Amniotic stem cell (primary cell): ENCODE measurements around the gene INTS12.
"Not testable (repeated sequence)": the region's sequence is repeated elsewhere in the genome, so short reads cannot be mapped to it uniquely, and the experiment has no call there.

Experiments
- DNase-seq: peaks from one replicate; lab custom pipeline; 2025; lab: John Stamatoyannopoulos, UW

INTS12 gene

GRCh38 chr4:105708181-105709080, at the start of gene INTS12, which contains the start of gene GSTCD:
TSS of gene INTS12 (minus strand) at chr4:105708689. CDS start at chr4:105700005, 8,684 bp downstream.
TSS of gene GSTCD (plus strand) at chr4:105708784. CDS start at chr4:105717614, 8,830 bp downstream.
- DNase-seq = peak; percentile 88

DNA sequence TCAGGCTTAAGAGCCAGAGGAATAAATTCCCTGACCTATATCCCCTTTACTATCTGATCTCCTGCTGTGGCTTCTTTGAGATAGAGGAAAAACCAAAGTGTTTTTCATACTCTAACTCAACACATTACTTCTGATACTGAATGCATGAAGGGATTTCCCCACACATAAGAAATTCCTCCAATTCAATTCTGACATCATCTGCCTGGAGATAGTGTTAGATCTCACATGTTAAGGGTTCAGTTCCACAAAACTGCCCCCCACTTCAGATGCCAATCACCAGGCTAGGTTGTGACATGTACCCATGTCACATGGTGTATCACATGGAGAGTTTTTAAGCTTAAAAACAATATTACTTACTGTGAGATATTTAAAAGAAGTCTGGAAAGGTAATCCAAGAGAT, 46.9 kb upstream of the INTS12 start:
- DNase-seq = no peak

GRCh38 chr4:105753361-105753760, 44.9 kb upstream of the INTS12 start:
- no peak for DNase-seq

- DNase-seq = no peak
Measured at GRCh38 chr4:105751718-105752299, 43.3 kb upstream of the INTS12 start.

DNA sequence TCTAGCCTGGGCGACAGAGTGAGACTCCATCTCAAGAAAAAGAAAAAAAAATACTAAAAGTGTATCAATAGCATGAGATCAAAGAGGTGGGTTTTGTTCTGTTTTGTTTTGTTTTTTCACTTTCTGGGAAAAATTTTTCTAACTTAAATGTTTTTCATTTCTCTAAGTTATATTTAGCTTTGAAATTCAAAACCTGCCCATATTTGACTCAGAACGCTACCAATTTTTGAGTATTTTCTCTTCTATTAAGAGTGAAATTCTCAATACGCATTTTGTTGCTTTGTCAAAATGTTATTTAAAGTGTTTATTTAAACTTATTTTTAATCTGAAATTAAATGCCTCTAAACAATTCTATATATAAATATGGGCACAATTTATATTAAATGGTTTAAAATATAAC, 39.7 kb upstream of the INTS12 start:
- no peak for DNase-seq

- peak; percentile 0 for DNase-seq
Measured at GRCh38 chr4:105741548-105741947, 33.1 kb upstream of the INTS12 start.

DNA sequence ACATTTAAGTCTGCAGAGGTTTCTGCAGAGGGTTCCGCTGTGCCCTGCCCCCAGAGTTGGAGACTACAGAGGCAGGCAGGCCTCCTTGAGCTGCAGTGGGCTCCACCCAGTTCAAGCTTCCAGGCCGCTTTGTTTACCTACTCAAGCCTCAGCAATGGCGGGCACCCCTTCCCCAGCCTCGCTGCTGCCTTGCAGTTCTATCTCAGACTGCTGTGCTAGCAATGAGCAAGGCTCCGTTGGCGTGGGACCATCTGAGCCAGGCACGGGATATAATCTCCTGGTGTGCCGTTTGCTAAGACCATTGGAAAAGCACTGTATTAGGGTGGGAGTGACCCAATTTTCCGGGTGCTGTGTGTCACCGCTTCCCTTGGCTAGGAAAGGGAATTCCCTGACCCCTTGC, 26.7 kb upstream of the INTS12 start:
- not testable (repeated sequence) for DNase-seq

DNA sequence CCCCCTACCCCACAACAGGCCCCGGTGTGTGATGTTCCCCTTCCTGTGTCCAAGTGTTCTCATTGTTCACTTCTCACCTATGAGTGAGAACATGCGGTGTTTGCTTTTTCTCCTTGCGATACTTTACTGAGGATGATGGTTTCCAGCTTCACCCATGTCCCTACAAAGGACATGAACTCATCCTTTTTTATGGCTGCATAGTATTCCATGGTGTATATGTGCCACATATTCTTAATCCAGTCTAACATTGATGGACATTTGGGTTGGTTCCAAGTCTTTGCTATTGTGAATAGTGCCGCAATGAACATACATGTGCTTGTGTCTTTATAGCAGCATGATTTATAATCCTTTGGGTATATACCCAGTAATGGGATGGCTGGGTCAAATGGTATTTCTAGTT, 21.4 kb upstream of the INTS12 start:
- not testable (repeated sequence) for DNase-seq

DNA sequence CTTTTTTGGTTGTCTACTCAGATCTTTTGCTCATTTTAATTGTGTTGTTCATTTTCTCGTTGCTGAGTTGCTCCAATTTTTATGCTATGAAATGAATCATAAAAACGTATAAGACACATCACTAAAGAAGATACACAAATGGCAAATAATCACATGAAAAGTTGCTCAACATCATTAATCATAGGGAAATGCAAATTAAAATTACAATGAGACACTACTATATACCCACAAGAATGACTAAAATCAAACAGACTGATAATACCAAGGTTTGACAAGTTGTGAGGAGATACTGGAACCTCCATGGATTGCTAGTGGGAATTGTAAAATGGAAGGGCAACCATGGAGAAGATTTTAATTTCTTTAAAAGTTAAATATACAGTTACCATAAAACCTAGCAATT, 17.1 kb upstream of the INTS12 start:
- no peak for DNase-seq

GRCh38 chr4:105719204-105719603, 10.7 kb upstream of the INTS12 start:
- no peak for DNase-seq

GRCh38 chr4:105715692-105716278, 7.3 kb upstream of the INTS12 start:
- peak; percentile 4 for DNase-seq

DNA sequence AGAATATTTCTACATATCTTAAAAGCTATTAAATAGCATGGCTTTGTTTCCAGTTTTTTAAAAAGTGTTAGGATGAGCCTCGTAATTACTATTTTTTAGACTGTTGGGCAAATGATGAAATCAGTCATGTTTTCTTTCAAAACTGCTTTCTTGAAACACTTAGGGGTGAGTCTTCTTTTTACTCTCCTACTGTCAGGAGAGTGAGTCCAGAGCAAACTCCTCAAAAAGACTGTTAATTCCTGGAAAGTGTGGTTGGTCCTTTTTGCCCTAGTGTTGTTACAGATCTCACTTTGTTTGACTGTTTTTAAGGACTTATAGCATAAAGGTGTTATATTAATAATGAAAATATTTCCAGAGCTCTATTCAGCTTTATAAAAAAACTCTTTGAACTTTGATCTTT, 6.4 kb upstream of the INTS12 start:
- DNase-seq = no peak

- DNase-seq = no peak
Measured at GRCh38 chr4:105714071-105714521, 5.6 kb upstream of the INTS12 start.

DNA sequence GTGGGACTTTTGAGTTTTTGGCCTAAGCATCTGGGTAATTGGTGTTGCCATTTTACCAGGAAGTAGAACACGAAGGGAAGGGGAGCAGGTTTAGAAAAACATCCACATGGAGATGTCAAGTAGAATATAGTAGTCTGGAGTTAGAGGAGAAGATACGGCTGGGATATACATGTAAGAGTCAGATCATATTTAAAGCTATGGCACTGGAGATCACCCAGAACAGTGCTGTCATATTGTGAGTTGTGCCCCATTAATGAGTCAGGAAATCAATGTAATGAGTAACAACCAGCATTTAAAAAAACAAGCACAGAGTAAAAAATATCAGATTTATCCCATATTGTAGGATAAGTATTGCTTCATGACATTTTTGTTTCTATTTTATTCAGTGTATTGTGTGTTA, 4.3 kb upstream of the INTS12 start:
- DNase-seq = no peak

GRCh38 chr4:105710678-105711077, 2.2 kb upstream of the INTS12 start:
- DNase-seq = no peak

- DNase-seq = no peak
Measured at GRCh38 chr4:105710012-105710600, 1.6 kb upstream of the INTS12 start.

DNA sequence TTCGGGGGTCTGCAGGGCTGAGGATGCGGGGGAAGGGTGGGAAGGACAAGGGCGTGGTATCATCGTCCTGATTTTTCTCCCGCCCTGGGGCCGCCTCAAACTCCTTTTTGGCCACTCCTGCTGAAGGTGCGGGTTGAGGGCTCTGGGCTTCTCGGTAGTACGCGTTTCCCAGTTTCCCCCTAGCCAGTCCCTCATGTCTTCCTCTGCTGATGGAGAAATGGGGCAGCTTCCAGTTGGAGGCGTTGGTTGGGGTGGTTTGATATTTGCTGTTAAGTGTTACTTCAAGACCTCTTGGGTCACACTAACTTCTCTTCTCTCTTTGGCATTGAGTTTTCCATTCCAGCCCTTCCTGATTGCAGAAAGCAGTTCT, 577 bp upstream of the INTS12 start:
- DNase-seq = no peak

DNA sequence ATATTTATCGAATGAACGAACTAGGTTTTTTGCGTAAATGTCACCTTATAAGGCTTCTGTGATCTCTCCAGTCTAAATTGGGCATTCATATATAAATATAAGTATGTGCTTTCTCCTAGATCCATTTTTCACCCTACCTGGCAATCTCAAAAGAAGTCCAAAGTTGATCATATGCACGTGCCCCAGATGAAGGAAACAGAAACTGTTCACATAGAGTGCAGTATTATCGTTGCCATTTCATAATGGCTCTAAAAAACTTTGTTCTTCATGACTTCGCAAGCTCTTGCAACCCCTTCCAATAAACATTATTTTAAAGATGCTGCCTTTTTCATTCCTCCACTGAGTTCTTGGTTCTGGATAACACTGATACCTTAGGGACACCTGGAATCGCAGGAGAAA, 708 bp downstream of the INTS12 start:
- no peak for DNase-seq

DNA sequence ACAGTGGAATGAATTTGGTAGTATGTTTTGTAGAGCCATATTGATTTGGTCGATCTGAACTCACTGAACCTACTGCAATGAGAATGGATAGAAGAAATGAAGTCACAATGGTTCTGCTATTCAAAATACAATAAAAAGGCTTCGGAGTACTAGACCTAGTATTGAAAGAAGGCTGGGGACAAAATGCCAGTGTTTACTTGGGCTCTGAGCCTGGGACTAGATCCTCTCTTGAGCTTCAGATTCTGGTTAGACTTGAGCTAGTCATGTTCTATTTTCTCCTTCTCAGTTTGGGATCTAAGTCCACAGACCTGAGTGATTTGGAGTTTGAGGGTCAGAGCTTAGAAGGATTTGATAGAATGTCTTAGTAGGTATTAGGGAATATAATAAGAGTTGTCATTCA, 9.9 kb downstream of the INTS12 start:
- no peak for DNase-seq

DNA sequence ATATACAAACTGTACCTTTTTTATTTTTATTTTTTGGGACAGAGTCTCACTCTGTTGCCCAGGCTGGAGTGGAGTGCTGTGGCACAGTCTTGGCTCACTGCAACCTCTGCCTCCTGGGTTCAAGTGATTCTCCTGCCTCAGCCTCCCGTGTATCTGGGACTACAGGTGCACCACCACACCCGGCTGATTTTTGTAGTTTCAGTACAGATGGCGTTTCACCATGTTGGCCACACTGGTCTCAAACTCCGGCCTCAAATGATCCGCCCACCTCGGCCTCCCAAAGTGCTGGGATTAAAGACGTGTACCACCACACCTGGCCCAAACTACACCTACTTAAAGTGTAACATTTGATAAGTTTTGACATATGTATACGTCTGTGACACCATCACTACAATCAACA, 12.7 kb downstream of the INTS12 start:
- DNase-seq = not testable (repeated sequence)

GRCh38 chr4:105694812-105695211, 13.7 kb downstream of the INTS12 start:
- DNase-seq = not testable (repeated sequence)

- no peak for DNase-seq
Measured at GRCh38 chr4:105686571-105686970, 21.9 kb downstream of the INTS12 start.

- no peak for DNase-seq
Measured at GRCh38 chr4:105683038-105683437, 25.5 kb downstream of the INTS12 start.
